Measurements from ENCODE around the gene ZNF292.
"Not testable (repeated sequence)": the region's sequence is repeated elsewhere in the genome, so short reads cannot be mapped to it uniquely, and the experiment has no call there.

ZNF292 gene

DNA sequence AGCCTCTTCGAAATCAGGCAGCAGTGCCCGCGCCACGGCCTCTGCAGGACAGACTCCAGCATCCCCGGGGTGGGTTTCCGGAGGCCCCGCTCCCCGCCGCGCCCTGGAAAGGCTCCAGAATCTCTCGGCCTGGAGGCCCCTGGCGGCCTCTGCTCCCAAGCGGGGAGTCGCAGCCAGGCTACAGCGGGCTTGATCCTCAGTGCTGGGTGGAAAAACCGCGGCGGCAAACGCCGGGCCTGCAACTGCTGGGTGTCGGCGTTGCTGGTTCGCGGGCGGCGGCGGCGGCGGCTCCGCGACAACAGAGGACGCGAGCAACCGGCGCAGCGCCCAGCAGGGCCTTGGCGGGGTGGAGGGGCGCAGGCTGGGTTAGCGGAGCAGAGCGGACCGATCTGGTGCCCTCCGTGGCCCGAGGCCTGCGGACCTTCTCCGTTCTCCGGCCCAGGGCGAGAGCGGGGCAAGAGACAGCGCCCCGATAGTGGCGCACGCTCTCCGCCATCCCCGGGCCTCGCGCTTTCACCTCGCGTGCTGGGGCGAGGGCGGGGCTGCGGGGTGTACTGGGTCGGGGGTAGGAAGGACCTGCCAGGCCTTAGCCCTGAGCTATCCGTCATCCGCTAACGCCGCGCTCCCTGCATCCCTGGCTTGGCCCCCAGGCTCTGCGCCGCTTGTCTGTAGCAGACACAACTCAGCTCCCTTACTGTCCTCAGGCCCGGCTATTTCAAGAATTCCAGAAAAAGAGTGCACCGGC, 3.4 kb upstream of the ZNF292 start:
- H3K27ac Mint-ChIP-seq = peak overlapping the region; percentile 98
- no peaks in the 10 kb centered on the region for H3K9me3 Mint-ChIP-seq
- peaks cover 37% of the 10 kb centered on the region for H3K4me1 Mint-ChIP-seq
- peaks cover 1% of the 10 kb centered on the region for H3K27me3 Mint-ChIP-seq
- peak overlapping the region; percentile 91 for H3K4me3 Mint-ChIP-seq
- peaks cover 6% of the 10 kb centered on the region for H3K36me3 Mint-ChIP-seq

DNA sequence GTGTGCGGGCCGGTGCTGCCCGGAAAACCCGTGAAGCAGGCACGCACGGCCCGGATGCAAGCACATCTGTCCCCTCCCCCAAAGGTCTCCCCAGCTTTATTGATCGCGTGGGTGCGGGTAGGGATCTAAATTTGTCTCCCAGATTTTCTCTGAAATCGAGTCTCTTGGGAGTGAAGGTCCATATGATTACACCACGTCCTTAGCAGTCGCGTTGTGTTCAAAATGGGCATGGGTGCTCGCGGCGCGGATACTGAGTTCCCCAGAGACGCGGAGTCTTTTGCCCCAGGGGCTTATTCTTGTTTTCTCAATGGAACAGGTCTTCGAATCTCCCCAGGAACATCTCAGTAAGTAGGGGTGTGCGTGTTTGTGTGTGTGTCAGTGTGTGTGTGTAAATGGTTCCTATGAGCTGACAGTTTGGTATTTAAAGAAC, 2.8 kb upstream of the ZNF292 start:
- H3K27me3 Mint-ChIP-seq = peaks cover 1% of the 10 kb centered on the region
- peaks cover 39% of the 10 kb centered on the region for H3K4me1 Mint-ChIP-seq
- peak overlapping the region; percentile 98 for H3K27ac Mint-ChIP-seq
- H3K9me3 Mint-ChIP-seq = no peaks in the 10 kb centered on the region
- peak overlapping the region; percentile 91 for H3K4me3 Mint-ChIP-seq
- peaks cover 7% of the 10 kb centered on the region for H3K36me3 Mint-ChIP-seq

DNA sequence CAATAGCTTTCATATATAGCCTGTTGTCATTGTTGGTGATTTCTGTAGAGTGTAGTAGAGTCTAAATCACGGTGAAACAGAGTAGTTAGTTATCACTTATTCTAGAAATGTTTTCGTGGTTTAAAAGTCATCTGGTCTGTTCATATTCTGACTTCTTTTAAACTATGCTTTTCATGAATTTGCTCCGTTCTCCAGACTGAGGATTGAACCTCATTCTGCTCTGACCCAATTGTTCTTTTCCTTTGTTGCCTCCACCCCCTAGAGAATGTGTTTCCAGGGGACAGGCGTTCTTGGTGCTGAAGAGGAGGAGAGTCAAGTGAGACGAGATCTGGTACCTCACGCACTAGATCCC, 748 bp upstream of the ZNF292 start:
- H3K36me3 Mint-ChIP-seq = peaks cover 12% of the 10 kb centered on the region
- H3K9me3 Mint-ChIP-seq = no peaks in the 10 kb centered on the region
- H3K27ac Mint-ChIP-seq = peak overlapping the region; percentile 98
- no peaks in the 10 kb centered on the region for H3K27me3 Mint-ChIP-seq
- H3K4me3 Mint-ChIP-seq = peak overlapping the region; percentile 91
- H3K4me1 Mint-ChIP-seq = peaks cover 51% of the 10 kb centered on the region

DNA sequence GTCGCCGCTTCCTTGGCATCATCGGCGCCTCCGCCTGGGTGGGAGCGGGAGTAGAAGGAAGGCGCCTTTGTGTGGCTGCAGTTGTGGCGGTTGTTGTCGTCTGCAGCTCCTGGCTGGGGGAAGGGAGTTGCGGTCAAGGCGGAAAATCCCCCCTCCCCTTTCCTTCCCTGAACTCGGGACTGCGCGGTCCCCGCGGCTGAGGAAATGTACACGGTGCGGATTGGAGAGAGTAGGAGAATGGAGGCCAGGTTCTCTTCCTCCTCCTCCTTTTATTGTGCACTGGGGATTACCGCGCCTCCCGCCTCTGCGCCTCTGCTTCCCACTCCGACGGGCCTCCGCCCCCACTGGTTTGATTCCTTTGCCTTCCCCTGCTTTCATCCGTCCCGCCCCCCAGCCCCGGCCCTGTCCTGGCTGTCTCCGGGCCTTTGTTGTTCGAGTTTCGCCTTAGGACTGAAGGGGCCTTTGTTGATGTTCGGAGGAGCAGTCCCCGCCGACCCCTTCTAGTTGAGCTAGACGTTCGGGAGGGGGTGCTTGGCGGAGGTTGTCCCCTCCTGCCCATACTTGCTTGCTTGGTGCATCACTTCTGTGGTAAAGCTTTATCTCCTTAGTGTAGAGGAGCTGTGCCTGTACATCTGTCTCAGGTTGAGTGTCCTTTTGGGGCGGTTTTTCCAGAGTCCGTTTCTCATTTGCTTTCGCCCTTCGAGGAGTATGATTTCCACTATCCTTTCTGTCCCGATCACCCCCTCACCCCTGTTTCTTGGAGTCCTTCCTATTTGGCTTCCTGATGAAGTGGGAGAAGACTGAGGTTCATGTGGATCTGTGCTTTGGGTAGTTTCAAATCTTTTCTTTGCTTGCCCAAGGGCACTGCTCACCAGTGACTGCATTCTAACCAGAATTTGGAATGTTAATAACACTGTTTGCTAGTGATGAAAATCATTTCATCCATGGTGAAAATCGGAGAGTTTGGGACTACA, 764 bp downstream of the ZNF292 start:
- Mint-ChIP-seq H3K36me3 (peaks cover 12% of the 10 kb centered on the region), H3K27ac (peak overlapping the region; percentile 98), H3K4me1 (peaks cover 62% of the 10 kb centered on the region), H3K4me3 (peak overlapping the region; percentile 91), H3K9me3 (no peaks in the 10 kb centered on the region), H3K27me3 (no peaks in the 10 kb centered on the region)

DNA sequence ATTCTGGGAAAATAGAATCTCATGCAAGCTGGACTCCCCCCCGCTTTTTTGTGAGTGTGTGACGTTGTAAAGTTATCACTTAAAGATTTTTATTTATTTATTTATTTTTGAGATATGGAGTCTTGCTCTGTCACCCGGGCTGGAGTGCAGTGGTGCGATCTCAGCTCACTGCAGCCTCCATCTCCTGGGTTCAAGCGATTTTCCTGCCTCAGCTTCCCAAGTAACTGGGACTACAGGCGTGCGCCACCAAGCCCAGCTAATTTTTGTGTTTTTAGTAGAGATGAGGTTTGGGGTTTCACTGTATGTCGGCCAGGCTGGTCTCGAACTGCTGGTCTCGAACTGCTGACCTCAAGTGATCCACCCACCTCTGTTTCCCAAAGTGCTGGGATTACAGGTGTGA, 2.2 kb downstream of the ZNF292 start:
- Mint-ChIP-seq H3K4me1 (peaks cover 69% of the 10 kb centered on the region), H3K36me3 (peaks cover 14% of the 10 kb centered on the region), H3K4me3 (peak overlapping the region; percentile 57)
- H3K9me3 Mint-ChIP-seq, H3K27me3 Mint-ChIP-seq, H3K27ac Mint-ChIP-seq: not testable (repeated sequence)

DNA sequence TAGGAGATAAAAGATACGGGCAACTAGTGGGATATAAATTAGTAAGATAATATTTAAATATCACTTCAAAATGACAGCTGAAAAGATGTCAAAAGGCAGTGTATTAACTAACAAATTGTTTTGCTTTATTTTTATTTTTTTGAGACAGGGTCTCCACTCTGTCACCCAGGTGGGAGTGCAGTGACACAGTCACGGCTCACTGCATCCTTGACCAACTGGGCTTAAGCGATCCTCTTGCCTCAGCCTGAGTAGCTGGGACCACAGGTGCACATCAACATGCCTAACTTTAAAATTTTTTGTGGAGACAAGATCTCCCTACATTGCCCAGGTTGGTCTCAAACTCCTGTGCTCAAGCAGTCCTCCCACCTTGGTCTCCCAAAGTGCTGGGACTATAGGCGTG, 5.9 kb downstream of the ZNF292 start:
- no peak overlapping the region for H3K4me3 Mint-ChIP-seq
- peaks cover 83% of the 10 kb centered on the region for H3K4me1 Mint-ChIP-seq
- no peaks in the 10 kb centered on the region for H3K9me3 Mint-ChIP-seq
- H3K27ac Mint-ChIP-seq = no peak overlapping the region
- H3K36me3 Mint-ChIP-seq = peaks cover 22% of the 10 kb centered on the region
- no peaks in the 10 kb centered on the region for H3K27me3 Mint-ChIP-seq

DNA sequence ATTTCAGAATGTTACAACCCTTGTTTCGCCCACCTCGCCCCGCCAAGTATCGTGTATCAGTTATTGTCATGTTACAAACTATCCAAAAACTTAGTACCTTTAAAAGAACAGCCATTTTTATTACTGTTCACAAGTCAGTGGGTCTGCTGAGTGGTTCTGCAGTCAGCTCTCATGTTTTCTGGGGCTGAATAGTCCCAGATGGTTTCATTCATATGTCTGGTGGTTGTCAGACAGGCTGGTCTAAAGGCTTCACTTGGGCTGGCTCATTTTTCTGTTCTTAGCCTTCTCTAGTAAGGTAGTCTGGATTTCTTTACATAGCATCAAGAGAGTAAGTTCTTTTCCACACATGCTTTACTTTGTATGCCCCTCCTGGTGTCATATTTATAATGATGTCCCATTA, 8.6 kb downstream of the ZNF292 start:
- peaks cover 87% of the 10 kb centered on the region for H3K4me1 Mint-ChIP-seq
- no peaks in the 10 kb centered on the region for H3K9me3 Mint-ChIP-seq
- peak overlapping the region; percentile 52 for H3K27ac Mint-ChIP-seq
- no peak overlapping the region for H3K4me3 Mint-ChIP-seq
- H3K36me3 Mint-ChIP-seq = peaks cover 15% of the 10 kb centered on the region
- no peaks in the 10 kb centered on the region for H3K27me3 Mint-ChIP-seq

DNA sequence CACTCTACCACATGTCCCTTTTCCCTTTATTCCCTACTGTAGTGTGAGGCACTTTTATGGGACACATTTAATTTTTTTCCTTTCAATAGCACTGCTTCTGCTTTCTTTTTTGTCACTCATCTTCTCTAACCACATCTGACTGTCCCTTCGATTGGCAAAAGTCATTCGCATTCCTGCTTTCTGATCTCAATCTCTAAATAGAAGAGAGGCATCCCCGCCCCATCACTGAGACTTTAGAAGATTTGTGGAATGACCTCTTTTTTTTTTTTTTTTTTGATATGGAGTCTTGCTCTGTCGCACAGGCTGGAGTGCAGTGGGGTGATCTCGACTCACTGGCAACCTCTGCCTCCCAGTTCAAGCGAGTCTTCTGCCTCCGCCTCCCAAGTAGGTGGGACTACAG, 9.1 kb downstream of the ZNF292 start:
- H3K4me3 Mint-ChIP-seq = no peak overlapping the region
- H3K27ac Mint-ChIP-seq = peak overlapping the region; percentile 53
- no peaks in the 10 kb centered on the region for H3K27me3 Mint-ChIP-seq
- H3K9me3 Mint-ChIP-seq = no peaks in the 10 kb centered on the region
- H3K36me3 Mint-ChIP-seq = peaks cover 14% of the 10 kb centered on the region
- H3K4me1 Mint-ChIP-seq = peaks cover 91% of the 10 kb centered on the region

DNA sequence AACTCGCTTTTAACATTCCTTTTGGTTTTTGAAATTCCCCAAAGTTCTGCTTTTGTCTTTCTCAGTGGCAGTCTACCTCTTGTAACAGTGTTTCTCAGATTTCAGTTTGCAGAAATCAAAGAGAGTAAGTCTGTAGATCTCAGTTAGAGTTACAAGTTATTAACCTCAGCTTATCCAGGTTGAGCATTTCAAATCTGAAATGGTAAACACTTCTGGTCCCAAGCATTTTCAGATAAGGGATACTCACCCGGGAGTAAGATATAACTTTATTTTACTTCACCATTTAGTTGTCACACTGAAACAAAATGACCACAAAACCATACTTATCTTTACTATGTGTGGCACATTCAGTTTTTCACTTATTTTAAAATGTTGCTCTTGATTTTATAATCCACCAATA, 9.8 kb downstream of the ZNF292 start:
- Mint-ChIP-seq H3K9me3 (no peaks in the 10 kb centered on the region), H3K36me3 (peaks cover 14% of the 10 kb centered on the region), H3K4me1 (peaks cover 92% of the 10 kb centered on the region), H3K27me3 (no peaks in the 10 kb centered on the region), H3K4me3 (no peak overlapping the region), H3K27ac (peak overlapping the region; percentile 82)

DNA sequence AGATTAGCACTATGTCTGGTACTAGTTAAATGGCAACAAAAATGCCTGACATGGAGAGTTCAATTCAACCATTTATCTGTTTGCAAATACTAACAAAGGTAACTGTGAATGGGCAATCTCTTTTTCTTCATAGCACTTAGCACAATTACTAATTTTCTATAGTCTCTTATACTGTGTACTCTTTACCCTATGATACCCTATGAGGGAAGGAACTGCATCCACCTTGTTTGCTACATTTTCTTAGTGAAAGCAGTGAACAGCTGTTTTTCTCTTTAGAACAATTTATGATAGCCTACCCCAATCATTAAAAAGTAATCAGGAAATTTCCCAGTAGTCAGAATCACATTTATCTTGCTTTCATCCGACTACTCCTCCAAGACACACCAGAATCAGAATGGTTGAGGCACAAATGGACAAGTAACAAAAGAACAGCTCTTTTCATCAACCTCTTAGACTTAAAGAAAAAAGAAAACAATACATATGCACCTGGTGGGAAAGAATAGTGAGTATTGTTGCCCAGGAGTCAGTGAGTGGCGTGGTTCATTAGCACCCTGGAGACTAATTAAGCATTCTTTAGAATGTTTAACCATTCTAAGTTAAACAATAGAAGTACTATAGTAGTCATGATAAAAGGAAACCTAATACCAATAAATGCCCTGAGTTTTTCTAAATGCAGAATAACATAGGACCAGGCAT, 16.7 kb downstream of the ZNF292 start:
- H3K27ac Mint-ChIP-seq = peak overlapping the region; percentile 82
- H3K9me3 Mint-ChIP-seq = peaks cover under 1% of the 10 kb centered on the region
- peaks cover 21% of the 10 kb centered on the region for H3K36me3 Mint-ChIP-seq
- H3K27me3 Mint-ChIP-seq = no peaks in the 10 kb centered on the region
- H3K4me3 Mint-ChIP-seq = peak overlapping the region; percentile 49
- peaks cover 90% of the 10 kb centered on the region for H3K4me1 Mint-ChIP-seq

DNA sequence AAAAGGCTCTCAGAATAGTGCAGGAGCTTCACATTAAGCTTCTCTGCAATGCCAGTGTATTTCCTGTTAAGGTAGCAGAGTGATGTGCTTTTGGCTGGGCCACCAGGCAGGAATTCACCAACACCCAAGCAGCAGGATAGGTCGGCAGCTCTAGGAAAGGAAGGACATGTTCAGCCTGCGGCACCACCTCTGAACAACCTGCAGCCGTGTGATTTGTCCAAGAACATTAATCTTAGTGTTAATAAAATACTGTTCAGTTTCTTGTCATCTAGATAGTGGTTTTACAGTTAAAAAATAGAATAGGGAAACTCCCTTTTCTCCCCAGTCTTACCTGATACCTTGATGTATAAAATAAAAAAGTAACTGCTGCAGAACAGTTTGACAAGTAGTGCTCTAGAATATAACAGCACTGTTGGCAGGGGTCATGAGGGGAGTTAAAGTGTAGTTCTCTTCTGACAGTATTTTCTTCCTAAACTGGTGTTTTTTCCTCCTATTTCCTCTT, 18.8 kb downstream of the ZNF292 start:
- H3K27me3 Mint-ChIP-seq = no peaks in the 10 kb centered on the region
- H3K36me3 Mint-ChIP-seq = peaks cover 31% of the 10 kb centered on the region
- peaks cover 89% of the 10 kb centered on the region for H3K4me1 Mint-ChIP-seq
- peak overlapping the region; percentile 37 for H3K4me3 Mint-ChIP-seq
- H3K9me3 Mint-ChIP-seq = peaks cover 12% of the 10 kb centered on the region
- H3K27ac Mint-ChIP-seq = peak overlapping the region; percentile 42

DNA sequence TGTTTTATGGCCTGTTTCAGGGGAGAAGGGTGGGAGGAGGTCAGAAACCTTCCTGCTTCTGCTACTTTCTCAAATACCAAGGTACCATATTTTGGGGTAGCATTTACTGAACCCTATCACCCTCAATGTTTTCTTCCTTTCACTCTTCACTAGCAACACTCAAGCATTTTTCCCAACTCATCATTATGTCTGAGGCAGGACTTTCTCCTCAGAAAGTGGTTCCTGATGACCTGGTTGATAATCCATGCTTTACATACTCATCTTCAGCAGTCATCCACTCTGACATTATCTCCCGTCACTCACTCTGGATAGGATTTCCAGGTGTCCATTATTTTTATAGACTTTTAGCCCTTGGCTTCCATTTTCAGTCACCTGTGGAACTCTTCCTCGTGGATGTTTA, 21.1 kb downstream of the ZNF292 start:
- Mint-ChIP-seq H3K27ac (peak overlapping the region; percentile 97), H3K4me1 (peaks cover 88% of the 10 kb centered on the region), H3K36me3 (peaks cover 39% of the 10 kb centered on the region), H3K27me3 (no peaks in the 10 kb centered on the region), H3K4me3 (peak overlapping the region; percentile 54), H3K9me3 (peaks cover 12% of the 10 kb centered on the region)

DNA sequence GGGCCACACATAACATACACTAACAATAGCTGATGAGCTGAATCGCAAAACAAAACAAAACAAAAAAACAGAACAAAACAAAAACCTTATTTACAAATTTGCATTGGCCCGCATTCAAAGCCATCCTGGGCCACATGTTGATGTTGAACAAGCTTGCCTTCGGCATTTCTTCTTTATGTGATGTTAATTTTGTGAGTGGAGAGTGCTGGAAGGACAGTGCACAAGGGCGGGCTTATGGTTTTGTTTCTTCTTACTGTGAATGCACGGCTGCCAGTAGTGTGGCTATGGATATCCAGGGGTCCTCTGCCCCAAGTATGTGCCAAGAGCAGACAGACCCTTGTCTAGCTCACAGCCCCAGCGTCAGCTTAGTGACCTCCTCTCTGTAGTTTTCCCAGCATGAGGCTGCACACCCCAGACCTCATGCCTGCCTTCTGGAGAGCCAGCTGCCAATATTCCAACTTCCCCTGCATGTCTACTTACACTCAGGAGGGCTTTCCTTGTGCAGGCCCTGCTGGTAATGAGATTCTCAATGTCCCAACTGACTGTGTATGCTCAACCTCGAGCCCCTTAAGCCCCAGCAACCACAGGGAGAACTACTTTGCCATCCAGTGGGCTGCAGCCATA, 24.9 kb downstream of the ZNF292 start:
- peak overlapping the region; percentile 55 for H3K4me3 Mint-ChIP-seq
- H3K4me1 Mint-ChIP-seq = peaks cover 93% of the 10 kb centered on the region
- peak overlapping the region; percentile 92 for H3K27ac Mint-ChIP-seq
- H3K27me3 Mint-ChIP-seq = no peaks in the 10 kb centered on the region
- peaks cover 12% of the 10 kb centered on the region for H3K9me3 Mint-ChIP-seq
- peaks cover 41% of the 10 kb centered on the region for H3K36me3 Mint-ChIP-seq

DNA sequence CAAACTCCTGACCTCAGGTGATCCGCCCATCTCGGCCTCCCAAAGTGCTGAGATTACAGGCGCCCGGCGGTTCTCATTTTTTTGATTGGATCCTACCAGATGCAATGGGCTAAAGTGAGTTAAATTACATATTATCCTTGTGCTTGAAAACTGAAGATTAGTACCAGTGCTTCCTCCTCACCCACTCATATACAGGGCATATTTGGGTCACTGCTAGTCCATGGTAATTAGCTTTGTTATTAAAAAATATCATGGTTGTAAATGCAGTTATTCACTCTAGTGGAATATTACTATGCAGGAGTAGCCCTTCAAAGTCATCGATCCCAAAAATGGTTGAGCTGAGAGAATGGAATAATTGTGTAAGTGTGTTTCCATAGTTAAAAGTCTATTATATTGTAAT, 26.5 kb downstream of the ZNF292 start:
- peak overlapping the region; percentile 60 for H3K4me3 Mint-ChIP-seq
- peaks cover 32% of the 10 kb centered on the region for H3K36me3 Mint-ChIP-seq
- peaks cover 89% of the 10 kb centered on the region for H3K4me1 Mint-ChIP-seq
- H3K9me3 Mint-ChIP-seq = peaks cover 12% of the 10 kb centered on the region
- H3K27ac Mint-ChIP-seq = peak overlapping the region; percentile 76
- H3K27me3 Mint-ChIP-seq = no peaks in the 10 kb centered on the region

DNA sequence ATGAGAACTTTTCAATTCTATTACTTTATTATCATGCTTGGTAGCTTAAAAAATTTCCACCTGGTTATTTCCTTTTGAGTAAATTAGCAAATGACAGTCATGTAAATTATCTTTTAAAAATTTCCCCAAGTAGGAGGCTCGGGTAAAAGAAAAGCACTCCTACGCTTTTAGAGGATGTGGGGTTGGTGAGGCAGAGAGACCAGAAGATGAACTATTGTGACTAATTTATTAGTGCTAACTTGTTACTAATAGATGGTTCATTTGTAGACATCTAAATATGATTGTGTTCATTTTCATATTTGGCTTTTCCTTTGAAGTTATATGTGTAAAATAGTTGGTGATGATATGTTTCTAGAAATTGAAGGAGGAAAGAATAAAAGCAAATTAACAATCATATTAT, 27.0 kb downstream of the ZNF292 start:
- Mint-ChIP-seq H3K27me3 (no peaks in the 10 kb centered on the region), H3K9me3 (peaks cover 9% of the 10 kb centered on the region), H3K36me3 (peaks cover 28% of the 10 kb centered on the region), H3K4me3 (peak overlapping the region; percentile 19), H3K4me1 (peaks cover 88% of the 10 kb centered on the region), H3K27ac (peak overlapping the region; percentile 76)

Data from activated naive CD4-positive, alpha-beta T cell treated with anti-CD3 and anti-CD28 coated beads, Interleukin-2, amount 50 U/mL, for 24 hours (primary cell).